Activated CD8-positive, alpha-beta T cell treated with anti-CD3 and anti-CD28 coated beads for 36 hours (primary cell): ENCODE results near the gene SPATA16. TPM values are rescaled to one million over a fixed set of nuclear protein-coding genes. Genes with fewer than 3 reads are reported as not detected.

ENCODE experiments used
- ATAC-seq: fragments of 200-7000 bp; cut with Tn5 transposase; one replicate; pipeline ENCODE4 v1.10.0; 2021; ENCODE audit warnings: mild to moderate bottlenecking, moderate library complexity
- CTCF ChIA-PET: fragments of 350-600 bp; sonication (Branson Sonifier 250); formaldehyde crosslinking; loops from one replicate; lab custom pipeline; 2021; ENCODE audit warnings: antibody characterized with exemption; lab: Charles Lee
- POLR2A ChIA-PET: fragments of 350-600 bp; sonication (Branson Sonifier 250); formaldehyde crosslinking; loops from one replicate; lab custom pipeline; 2021; ENCODE audit warnings: antibody characterized with exemption; lab: Charles Lee
- DNase-seq: peaks from one replicate; pipeline ENCODE4 v3.0.0-alpha.2; 2020
- H3K27ac Mint-ChIP-seq: one replicate; pipeline ENCODE4 v1.8.0; 2021; ENCODE audit warnings: mild to moderate bottlenecking, mixed read lengths
- H3K27me3 Mint-ChIP-seq: one replicate; pipeline ENCODE4 v1.8.0; 2021; ENCODE audit warnings: mixed read lengths
- H3K36me3 Mint-ChIP-seq: one replicate; pipeline ENCODE4 v1.8.0; 2021; ENCODE audit warnings: low read depth, mixed read lengths
- H3K4me1 Mint-ChIP-seq: one replicate; pipeline ENCODE4 v1.8.0; 2021; ENCODE audit warnings: low read depth, mixed read lengths
- H3K4me3 Mint-ChIP-seq: one replicate; pipeline ENCODE4 v1.8.0; 2021; ENCODE audit warnings: mild to moderate bottlenecking, moderate library complexity, mixed read lengths
- H3K9me3 Mint-ChIP-seq: one replicate; pipeline ENCODE4 v1.8.0; 2021; ENCODE audit warnings: mixed read lengths
- CTCF ChIP-seq: fragments of 200-600 bp; IDR thresholded peaks from one replicate; pipeline ENCODE4 v1.8.0; 2022; ENCODE audit warnings: antibody characterized with exemption, mild to moderate bottlenecking
- intact Hi-C: fragments of 100-400 bp; cut with micrococcal nuclease; formaldehyde crosslinking; loops from one replicate; pipeline ENCODE4 v1.10.0; 2022
- total RNA-seq, 2 experiments: library from RNA; stranded (reverse); gene quantifications; one replicate each; pipeline ENCODE4 v1.2.3, GENCODE V29; 2021

Gene SPATA16
- total RNA-seq, 2 experiments from 2014 or later = not detected

- Mint-ChIP-seq H3K36me3 (no peaks in the 10 kb centered on the region), H3K27ac (no peak overlapping the region)
These were observed 195.0 kb downstream of the SPATA16 start for GRCh38 chr3:172946061-172946460.

GRCh38 chr3:172939651-172940293 is 201.3 kb downstream of the SPATA16 start:
- Mint-ChIP-seq H3K27me3 (peaks cover 2% of the 10 kb centered on the region), H3K36me3 (no peaks in the 10 kb centered on the region), H3K9me3 (no peaks in the 10 kb centered on the region), H3K4me1 (no peaks in the 10 kb centered on the region), H3K27ac (no peak overlapping the region), H3K4me3 (no peak overlapping the region)
- DNase-seq = no peak
- TF ChIP-seq CTCF = no peak
- intact Hi-C loops = loop anchor here (10.0 kb wide), 1 partner anchor 85 kb away; no protein-coding TSS in a partner anchor
- ATAC-seq = no peak
- ChIA-PET POLR2A (no interaction called here), CTCF (no interaction called here)

More at GRCh38 chr3:172946061-172946460, 195.0 kb downstream of the SPATA16 start:
- DNase-seq (no peak), ATAC-seq (no peak)
- Mint-ChIP-seq H3K4me1 (no peaks in the 10 kb centered on the region), H3K27me3 (no peaks in the 10 kb centered on the region), H3K9me3 (peaks cover 3% of the 10 kb centered on the region), H3K4me3 (no peak overlapping the region)
- CTCF ChIA-PET = no interaction called here
- POLR2A ChIA-PET = no interaction called here
- no peak for TF ChIP-seq CTCF
- intact Hi-C loops = loop anchor here (10.0 kb wide), 1 partner anchor 79 kb away; no protein-coding TSS in a partner anchor

- no peak overlapping the region for H3K27ac Mint-ChIP-seq
- H3K36me3 Mint-ChIP-seq = no peaks in the 10 kb centered on the region
- intact Hi-C loops = no loop called here
- ATAC-seq (no peak), DNase-seq (no peak)
- no peaks in the 10 kb centered on the region for H3K4me1 Mint-ChIP-seq
- peaks cover 2% of the 10 kb centered on the region for H3K27me3 Mint-ChIP-seq
- H3K4me3 Mint-ChIP-seq = no peak overlapping the region
- ChIA-PET POLR2A (no interaction called here), CTCF (no interaction called here)
- no peak for TF ChIP-seq CTCF
- H3K9me3 Mint-ChIP-seq = no peaks in the 10 kb centered on the region
These were observed 202.2 kb downstream of the SPATA16 start for GRCh38 chr3:172938788-172939187.

GRCh38 chr3:172931746-172932285 is 209.2 kb downstream of the SPATA16 start:
- no peaks in the 10 kb centered on the region for H3K27me3 Mint-ChIP-seq
- DNase-seq (no peak), ATAC-seq (no peak)
- ChIA-PET CTCF (no interaction called here), POLR2A (interaction anchor here (1.0 kb wide), 1 partner anchor 88 kb away, joined by 3 read pairs; no protein-coding TSS in a partner anchor)
- H3K27ac Mint-ChIP-seq = no peak overlapping the region
- no peaks in the 10 kb centered on the region for H3K36me3 Mint-ChIP-seq
- no peak overlapping the region for H3K4me3 Mint-ChIP-seq
- no peak for TF ChIP-seq CTCF
- no peaks in the 10 kb centered on the region for H3K4me1 Mint-ChIP-seq
- intact Hi-C loops = no loop called here
- H3K9me3 Mint-ChIP-seq = no peaks in the 10 kb centered on the region

- H3K4me3 Mint-ChIP-seq = no peak overlapping the region
These were observed 211.6 kb downstream of the SPATA16 start for GRCh38 chr3:172929451-172929850.

More at GRCh38 chr3:172929451-172929850, 211.6 kb downstream of the SPATA16 start:
- H3K36me3 Mint-ChIP-seq = no peaks in the 10 kb centered on the region
- POLR2A ChIA-PET = no interaction called here
- CTCF ChIA-PET = no interaction called here
- H3K4me1 Mint-ChIP-seq = no peaks in the 10 kb centered on the region
- no peaks in the 10 kb centered on the region for H3K9me3 Mint-ChIP-seq
- H3K27me3 Mint-ChIP-seq = no peaks in the 10 kb centered on the region
- no peak for TF ChIP-seq CTCF
- intact Hi-C loops = no loop called here
- ATAC-seq = no peak
- DNase-seq = no peak
- H3K27ac Mint-ChIP-seq = no peak overlapping the region
